ENCODE measurements around the gene SMPD1.

The SMPD1 gene

GRCh38 chr11:6410695-6411430, 20.6 kb downstream of the SMPD1 start:
- DNase-seq (ENCODE audit: extremely low read depth in 1 of 2, low read depth in 1 of 2) = no peak

GRCh38 chr11:6411594-6412031, 21.3 kb downstream of the SMPD1 start:
- no peak for DNase-seq (ENCODE audit: extremely low read depth in 1 of 2, low read depth in 1 of 2)

- peak in 1 of 2 donors; percentile 62 for DNase-seq (ENCODE audit: extremely low read depth in 1 of 2, low read depth in 1 of 2)
Measured at GRCh38 chr11:6413791-6414201, 23.5 kb downstream of the SMPD1 start.

- DNase-seq (ENCODE audit: extremely low read depth in 1 of 2, low read depth in 1 of 2) = no peak
Measured at GRCh38 chr11:6414874-6415328, 24.6 kb downstream of the SMPD1 start.

- no peak for DNase-seq (ENCODE audit: extremely low read depth in 1 of 2, low read depth in 1 of 2)
Measured at GRCh38 chr11:6415797-6416196, 25.5 kb downstream of the SMPD1 start.

- DNase-seq (ENCODE audit: extremely low read depth in 1 of 2, low read depth in 1 of 2) = no peak
Measured at GRCh38 chr11:6417907-6418556, 27.8 kb downstream of the SMPD1 start.

- no peak for DNase-seq (ENCODE audit: extremely low read depth in 1 of 2, low read depth in 1 of 2)
Measured at GRCh38 chr11:6418557-6419008, 28.3 kb downstream of the SMPD1 start.

GRCh38 chr11:6419009-6419631, 28.8 kb downstream of the SMPD1 start, which contains the start of gene APBB1:
TSS of gene APBB1 (minus strand) at chr11:6419094. CDS start at chr11:6411347, 7,747 bp downstream.
- peak in 1 of 2 donors; percentile 40 for DNase-seq (ENCODE audit: extremely low read depth in 1 of 2, low read depth in 1 of 2)

GRCh38 chr11:6420677-6421076, 30.4 kb downstream of the SMPD1 start:
- no peak for DNase-seq (ENCODE audit: extremely low read depth in 1 of 2, low read depth in 1 of 2)

GRCh38 chr11:6427516-6427915, 37.2 kb downstream of the SMPD1 start:
- no peak for DNase-seq (ENCODE audit: extremely low read depth in 1 of 2, low read depth in 1 of 2)

- no peak for DNase-seq (ENCODE audit: extremely low read depth in 1 of 2, low read depth in 1 of 2)
Measured at GRCh38 chr11:6431861-6432260, 41.6 kb downstream of the SMPD1 start.

- no peak for DNase-seq (ENCODE audit: extremely low read depth in 1 of 2, low read depth in 1 of 2)
Measured at GRCh38 chr11:6433998-6434660, 43.9 kb downstream of the SMPD1 start.

- no peak for DNase-seq (ENCODE audit: extremely low read depth in 1 of 2, low read depth in 1 of 2)
Measured at GRCh38 chr11:6437423-6437822, 47.1 kb downstream of the SMPD1 start.

GRCh38 chr11:6437993-6438392, 47.7 kb downstream of the SMPD1 start:
- no peak for DNase-seq (ENCODE audit: extremely low read depth in 1 of 2, low read depth in 1 of 2)

- DNase-seq (ENCODE audit: extremely low read depth in 1 of 2, low read depth in 1 of 2) = no peak
Measured at GRCh38 chr11:6438979-6439571, 48.8 kb downstream of the SMPD1 start.

- no peak for DNase-seq (ENCODE audit: extremely low read depth in 1 of 2, low read depth in 1 of 2)
Measured at GRCh38 chr11:6440906-6441358, 50.7 kb downstream of the SMPD1 start, which contains the start of gene HPX. TSS of gene HPX (minus strand) at chr11:6440987. CDS start at chr11:6440963, 24 bp downstream.

GRCh38 chr11:6442441-6442840, 52.2 kb downstream of the SMPD1 start:
- DNase-seq (ENCODE audit: extremely low read depth in 1 of 2, low read depth in 1 of 2) = no peak

GRCh38 chr11:6443269-6444003, 53.2 kb downstream of the SMPD1 start:
- peak in 1 of 2 donors; percentile 15 for DNase-seq (ENCODE audit: extremely low read depth in 1 of 2, low read depth in 1 of 2)
